Measurements from ENCODE around the gene ITGA1. TPM values are rescaled to one million over a fixed set of nuclear protein-coding genes. Genes with fewer than 3 reads are reported as not detected.

The ITGA1 gene
- total RNA-seq, 1 donor from 2014 or later = 42.7 TPM

GRCh38 chr5:52989781-52990527 is 202.2 kb downstream of the ITGA1 start:
- H3K9me3 ChIP-seq = no peaks in the 10 kb centered on the region
- H3K27me3 ChIP-seq = no peaks in the 10 kb centered on the region
- intact Hi-C loops (cut with DNase I) = no loop called here
- H3K27ac ChIP-seq = peak overlapping the region in 1 of 2 donors; percentile 44
- H3K4me3 ChIP-seq = peak overlapping the region; percentile 78 to 92
- peak in 1 of 2 donors; percentile 65 for DNase-seq (ENCODE audit: low spot score in 2 of 2)
- TF ChIP-seq CTCF (IDR thresholded peaks at IDR 0.05) = peak in 2 of 3 experiments; percentile 23 to 51
- no peaks in the 10 kb centered on the region for H3K36me3 ChIP-seq
- H3K4me1 ChIP-seq = peaks cover 3% of the 10 kb centered on the region in 2 donors

- TF ChIP-seq CTCF (IDR thresholded peaks at IDR 0.05) = no peak
- no peaks in the 10 kb centered on the region for H3K9me3 ChIP-seq
- peaks cover 3% of the 10 kb centered on the region in 2 donors for H3K4me1 ChIP-seq
- DNase-seq (ENCODE audit: low spot score in 2 of 2) = no peak
- H3K36me3 ChIP-seq = no peaks in the 10 kb centered on the region
- peak overlapping the region; percentile 78 to 92 for H3K4me3 ChIP-seq
- H3K27ac ChIP-seq = no peak overlapping the region
- intact Hi-C loops (cut with DNase I) = no loop called here
- H3K27me3 ChIP-seq = no peaks in the 10 kb centered on the region
These were observed 202.8 kb downstream of the ITGA1 start for GRCh38 chr5:52990528-52990925.

- no peaks in the 10 kb centered on the region for H3K27me3 ChIP-seq
- intact Hi-C loops (cut with DNase I) = no loop called here
- H3K4me1 ChIP-seq = peaks cover 3% of the 10 kb centered on the region in 2 donors
- H3K9me3 ChIP-seq = no peaks in the 10 kb centered on the region
- H3K36me3 ChIP-seq = no peaks in the 10 kb centered on the region
- no peak for DNase-seq (ENCODE audit: low spot score in 2 of 2)
- H3K27ac ChIP-seq = no peak overlapping the region
- no peak overlapping the region for H3K4me3 ChIP-seq
- TF ChIP-seq CTCF (IDR thresholded peaks at IDR 0.05) = no peak
These were observed 205.7 kb downstream of the ITGA1 start for GRCh38 chr5:52993367-52993766.

- intact Hi-C loops (cut with DNase I) = no loop called here
- H3K36me3 ChIP-seq = no peaks in the 10 kb centered on the region
- TF ChIP-seq CTCF (IDR thresholded peaks at IDR 0.05) = no peak
- no peaks in the 10 kb centered on the region for H3K9me3 ChIP-seq
- H3K27me3 ChIP-seq = no peaks in the 10 kb centered on the region
- no peak overlapping the region for H3K4me3 ChIP-seq
- no peak overlapping the region for H3K27ac ChIP-seq
- DNase-seq (ENCODE audit: low spot score in 2 of 2) = no peak
- no peaks in the 10 kb centered on the region for H3K4me1 ChIP-seq
These were observed 206.6 kb downstream of the ITGA1 start for GRCh38 chr5:52994266-52994665.

GRCh38 chr5:52995095-52995494 is 207.4 kb downstream of the ITGA1 start:
- Histone ChIP-seq H3K4me3 (no peak overlapping the region), H3K27ac (no peak overlapping the region), H3K36me3 (no peaks in the 10 kb centered on the region), H3K27me3 (no peaks in the 10 kb centered on the region), H3K9me3 (no peaks in the 10 kb centered on the region), H3K4me1 (no peaks in the 10 kb centered on the region)
- intact Hi-C loops (cut with DNase I) = no loop called here
- no peak for DNase-seq (ENCODE audit: low spot score in 2 of 2)
- TF ChIP-seq CTCF (IDR thresholded peaks at IDR 0.05) = no peak

Data from ascending aorta (tissue), 2 donors.